K562 (cell line): Measurements from ENCODE around the gene GAS1. TPM values are rescaled to one million over a fixed set of nuclear protein-coding genes. Genes with fewer than 3 reads are reported as not detected.

Experiments
- ATAC-seq: fragments of 200-7000 bp; cut with Tn5 transposase; 3 replicates; pipeline ENCODE4 v1.9.1; 2020; ENCODE audit warnings: moderate library complexity
- BruUV-seq: library from RNA; stranded (reverse); fragments of 400-500 nt; replicated peaks from 2 replicates; lab custom pipeline; 2021; lab: Mats Ljungman, UMichigan
- CTCF ChIA-PET: fragments of 300-600 bp; formaldehyde crosslinking; extraction: SDS; loops from one replicate; lab custom pipeline; 2021; ENCODE audit warnings: low intra/inter-chr PET ratio; lab: Yijun Ruan, JAX
- POLR2A ChIA-PET: fragments of 300-600, 350-650 bp; sonication (Branson Sonifier 250); formaldehyde crosslinking; extraction: SDS; loops from one replicate; lab custom pipeline; 2021; ENCODE audit warnings: antibody characterized with exemption, inconsistent platforms; lab: Yijun Ruan, JAX
- DNase-seq, 4 experiments: peaks; one replicate each; pipeline versions ENCODE4 v3.0.0 to v3.0.0-alpha.2; 2011 to 2018; ENCODE audit warnings: low spot score in 3 of 4, mixed read lengths in 3 of 4; ENCODE audit errors: extremely low read depth in 1 of 4
- FAIRE-seq: peaks from 2 replicates; lab custom pipeline; 2011; peaks lifted over from hg19 to GRCh38; lab: Jason Lieb, UNC
- H2AFZ ChIP-seq: 2 replicates; pipeline ENCODE4 v1.6.0; 2011; ENCODE audit warnings: low read depth, low read length, control low read depth, inconsistent platforms
- H3K27ac ChIP-seq: fragments of 200-600 bp; 3 replicates; pipeline ENCODE4 v1.8.0; 2011; ENCODE audit warnings: low read depth, mild to moderate bottlenecking, control low read depth, inconsistent platforms, low read length, moderate library complexity, mixed read lengths; ENCODE audit errors: extremely low read depth
- H3K27me3 ChIP-seq, 2 experiments: fragments of 300-600 bp in 1 of 2; 2 replicates in 1 of 2; 3 replicates in 1 of 2; pipeline versions ENCODE4 v1.6.0 to v1.8.0; 2011; ENCODE audit warnings: inconsistent platforms in 2 of 2, low read length in 2 of 2, mild to moderate bottlenecking in 1 of 2, mixed read lengths in 1 of 2, moderate library complexity in 1 of 2; ENCODE audit not compliant: control insufficient read depth in 2 of 2, insufficient read depth in 2 of 2
- H3K36me3 ChIP-seq: fragments of 300-600 bp; 3 replicates; pipeline ENCODE4 v1.8.0; 2011; ENCODE audit warnings: mild to moderate bottlenecking, low read length, inconsistent platforms; ENCODE audit not compliant: control insufficient read depth, insufficient read depth
- H3K4me1 ChIP-seq, 2 experiments: fragments of 200-600 bp in 1 of 2; replicated peaks in 1 of 2; 2 replicates in 1 of 2; 3 replicates in 1 of 2; pipeline versions ENCODE4 v1.5.1 to v1.8.0; 2011; ENCODE audit warnings: inconsistent platforms in 2 of 2, low read length in 2 of 2, mild to moderate bottlenecking in 1 of 2, mixed read lengths in 1 of 2, moderate library complexity in 1 of 2; ENCODE audit not compliant: control insufficient read depth in 2 of 2, insufficient read depth in 2 of 2
- H3K4me2 ChIP-seq: 2 replicates; pipeline ENCODE4 v1.6.1; 2011; ENCODE audit warnings: low read length, control low read depth, inconsistent platforms, mixed read lengths; ENCODE audit not compliant: insufficient read depth
- H3K4me3 ChIP-seq: fragments of 200-600 bp; sonication (generic), shearing (Covaris generic); 2 replicates; pipeline ENCODE4 v1.5.1; 2016; ENCODE audit warnings: control low read depth, inconsistent platforms
- H3K79me2 ChIP-seq: fragments of 200-600 bp; 3 replicates; pipeline ENCODE4 v1.8.0; 2011; ENCODE audit warnings: low read length, inconsistent platforms; ENCODE audit not compliant: control insufficient read depth, insufficient read depth
- H3K9ac ChIP-seq, 2 experiments: 2 replicates each; pipeline versions ENCODE4 v1.6.0 to v1.6.1; 2011; ENCODE audit warnings: low read depth in 2 of 2, low read length in 2 of 2, control low read depth in 1 of 2, inconsistent platforms in 1 of 2, mild to moderate bottlenecking in 1 of 2, mixed read lengths in 1 of 2; ENCODE audit not compliant: insufficient read depth in 1 of 2
- H3K9me1 ChIP-seq: one replicate; pipeline ENCODE4 v1.6.0; 2011; ENCODE audit warnings: inconsistent platforms, mild to moderate bottlenecking, low read length, moderate library complexity; ENCODE audit not compliant: control insufficient read depth, insufficient read depth
- H3K9me3 ChIP-seq: replicated peaks from 2 replicates; pipeline ENCODE4 v1.5.1; 2011; ENCODE audit warnings: low read depth, low read length, inconsistent platforms; ENCODE audit not compliant: control insufficient read depth, insufficient read depth
- H4K20me1 ChIP-seq: replicated peaks from 2 replicates; pipeline ENCODE4 v1.6.1; 2011; ENCODE audit warnings: low read length, inconsistent platforms, mixed read lengths; ENCODE audit not compliant: control insufficient read depth, insufficient read depth
- MCM2 ChIP-seq: fragments of 450-650 bp; IDR thresholded peaks from 2 replicates; pipeline ENCODE4 v1.6.1; 2017; ENCODE audit warnings: low read depth, mild to moderate bottlenecking
- PCBP1 ChIP-seq: fragments of 200-400 bp; formaldehyde crosslinking; IDR thresholded peaks from 2 replicates; pipeline ENCODE4 v1.6.1; 2018; ENCODE audit warnings: mild to moderate bottlenecking, low read depth, low read length; ENCODE audit not compliant: poor library complexity, severe bottlenecking
- PCBP2 ChIP-seq: fragments of 200-400 bp; formaldehyde crosslinking; IDR thresholded peaks from 2 replicates; pipeline ENCODE4 v1.6.1; 2018; ENCODE audit warnings: low read length, low read depth, mild to moderate bottlenecking, moderate library complexity; ENCODE audit not compliant: poor library complexity, severe bottlenecking
- SPI1 ChIP-seq: IDR thresholded peaks from 2 replicates; pipeline ENCODE4 v1.6.1; 2011; ENCODE audit warnings: low read depth, low read length, control low read depth, borderline replicate concordance
- WGBS: fragments of 100-300 bp; shearing (Covaris generic); methylation state at CpG from one replicate; pipeline ENCODE4 v1.1.6; 2016; ENCODE audit warnings: low coverage, mixed read lengths; ENCODE audit not compliant: insufficient coverage; ENCODE audit errors: missing lambda C conversion rate; 5-methylcytosine and 5-hydroxymethylcytosine counted together
- in situ Hi-C: fragments of 300-500 bp; cut with MboI; formaldehyde crosslinking; loops from 4 replicates; pipeline ENCODE4 v1.15.0; 2018; ENCODE audit warnings: inconsistent platforms, mixed read lengths
- intact Hi-C: fragments of 100-400 bp; cut with micrococcal nuclease; formaldehyde crosslinking; loops from 2 replicates; pipeline ENCODE4 v1.14.2; 2022
- polyA plus RNA-seq, 8 experiments: library from polyadenylated mRNA; depleted of rRNA in 4 of 8; stranded (reverse) in 5 of 8; unstranded in 3 of 8; fragments of >200 nt; fragmentation: Nextera tagmentation in 2 of 8; fragmentation: Illumina TruSeq in 1 of 8; extraction: Ambion mirVana in 2 of 8; extraction: Trizol in 1 of 8; gene quantifications; 2 replicates each; pipeline versions ENCODE4 v1.2.1 to v1.2.3, GENCODE V29; 2011 to 2014; ENCODE audit warnings: inconsistent platforms in 1 of 8, missing spikeins in 1 of 8
- total RNA-seq, 7 experiments: library from RNA; depleted of rRNA in 6 of 7; stranded (reverse); fragments of >200 nt in 6 of 7; fragmentation: Illumina TruSeq in 2 of 7; extraction: Trizol in 2 of 7; gene quantifications; 2 replicates each; pipeline versions ENCODE4 v1.2.1 to v1.2.3, GENCODE V29; 2011 to 2021; ENCODE audit warnings: low replicate concordance in 1 of 7
- TF ChIP-seq, protein P1 (sequence below), 3 experiments: fragments of 200-800 bp in 1 of 3; fragments of 250-450 bp in 1 of 3; fragments of 450-650 bp in 1 of 3; sonication (Bioruptor Pico) in 1 of 3; sonication (Bioruptor generic) in 1 of 3; formaldehyde crosslinking in 1 of 3; IDR thresholded peaks; 2 replicates each; pipeline versions ENCODE4 v1.6.1 to v1.8.0; 2016 to 2022; ENCODE audit warnings: mild to moderate bottlenecking in 2 of 3, missing genetic modification characterization in 2 of 3, missing compliant biosample characterization in 1 of 3, moderate library complexity in 1 of 3
- TF ChIP-seq, protein P2 (sequence below): sonication (generic); formaldehyde crosslinking; IDR thresholded peaks from 2 replicates; pipeline ENCODE4 v1.8.0; 2023; ENCODE audit warnings: mild to moderate bottlenecking, missing genetic modification reagents

GAS1 gene
- total and polyA plus RNA-seq, 9 of the 15 experiments (the other 6 are each of a cell fraction or from before 2014, with no cell fraction given): 0.07 to 0.09 TPM; not detected in 7

DNA sequence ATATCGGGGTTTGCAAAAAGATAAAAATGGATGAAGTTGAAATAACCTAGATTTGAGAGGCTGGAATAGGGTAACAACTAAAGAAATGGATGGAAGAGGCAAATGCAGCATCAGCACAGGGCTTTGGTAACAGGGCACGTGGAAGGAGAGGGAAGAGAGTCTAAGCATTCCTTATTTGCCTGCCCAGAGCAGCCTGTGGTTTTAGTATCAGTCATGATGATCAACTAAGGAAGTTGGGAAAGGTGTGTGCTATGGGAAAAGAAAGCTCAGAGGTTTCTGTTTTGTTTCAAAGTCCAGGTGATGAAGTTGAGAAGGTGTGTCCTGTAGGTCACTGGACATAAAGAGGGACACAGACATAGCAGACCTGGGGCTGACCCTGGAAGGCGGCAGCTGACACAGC is 28.8 kb downstream of the GAS1 start (continued):
- TF ChIP-seq, protein P1, sequence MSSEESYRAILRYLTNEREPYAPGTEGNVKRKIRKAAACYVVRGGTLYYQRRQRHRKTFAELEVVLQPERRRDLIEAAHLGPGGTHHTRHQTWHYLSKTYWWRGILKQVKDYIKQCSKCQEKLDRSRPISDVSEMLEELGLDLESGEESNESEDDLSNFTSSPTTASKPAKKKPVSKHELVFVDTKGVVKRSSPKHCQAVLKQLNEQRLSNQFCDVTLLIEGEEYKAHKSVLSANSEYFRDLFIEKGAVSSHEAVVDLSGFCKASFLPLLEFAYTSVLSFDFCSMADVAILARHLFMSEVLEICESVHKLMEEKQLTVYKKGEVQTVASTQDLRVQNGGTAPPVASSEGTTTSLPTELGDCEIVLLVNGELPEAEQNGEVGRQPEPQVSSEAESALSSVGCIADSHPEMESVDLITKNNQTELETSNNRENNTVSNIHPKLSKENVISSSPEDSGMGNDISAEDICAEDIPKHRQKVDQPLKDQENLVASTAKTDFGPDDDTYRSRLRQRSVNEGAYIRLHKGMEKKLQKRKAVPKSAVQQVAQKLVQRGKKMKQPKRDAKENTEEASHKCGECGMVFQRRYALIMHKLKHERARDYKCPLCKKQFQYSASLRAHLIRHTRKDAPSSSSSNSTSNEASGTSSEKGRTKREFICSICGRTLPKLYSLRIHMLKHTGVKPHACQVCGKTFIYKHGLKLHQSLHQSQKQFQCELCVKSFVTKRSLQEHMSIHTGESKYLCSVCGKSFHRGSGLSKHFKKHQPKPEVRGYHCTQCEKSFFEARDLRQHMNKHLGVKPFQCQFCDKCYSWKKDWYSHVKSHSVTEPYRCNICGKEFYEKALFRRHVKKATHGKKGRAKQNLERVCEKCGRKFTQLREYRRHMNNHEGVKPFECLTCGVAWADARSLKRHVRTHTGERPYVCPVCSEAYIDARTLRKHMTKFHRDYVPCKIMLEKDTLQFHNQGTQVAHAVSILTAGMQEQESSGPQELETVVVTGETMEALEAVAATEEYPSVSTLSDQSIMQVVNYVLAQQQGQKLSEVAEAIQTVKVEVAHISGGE (CRISPR knock-in tag; IDR thresholded peaks at IDR 0.05): no peak
- no peak for TF ChIP-seq PCBP1
- TF ChIP-seq MCM2: no peak
- TF ChIP-seq, protein P2, sequence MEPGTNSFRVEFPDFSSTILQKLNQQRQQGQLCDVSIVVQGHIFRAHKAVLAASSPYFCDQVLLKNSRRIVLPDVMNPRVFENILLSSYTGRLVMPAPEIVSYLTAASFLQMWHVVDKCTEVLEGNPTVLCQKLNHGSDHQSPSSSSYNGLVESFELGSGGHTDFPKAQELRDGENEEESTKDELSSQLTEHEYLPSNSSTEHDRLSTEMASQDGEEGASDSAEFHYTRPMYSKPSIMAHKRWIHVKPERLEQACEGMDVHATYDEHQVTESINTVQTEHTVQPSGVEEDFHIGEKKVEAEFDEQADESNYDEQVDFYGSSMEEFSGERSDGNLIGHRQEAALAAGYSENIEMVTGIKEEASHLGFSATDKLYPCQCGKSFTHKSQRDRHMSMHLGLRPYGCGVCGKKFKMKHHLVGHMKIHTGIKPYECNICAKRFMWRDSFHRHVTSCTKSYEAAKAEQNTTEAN (CRISPR knock-in tag): no peak

DNA sequence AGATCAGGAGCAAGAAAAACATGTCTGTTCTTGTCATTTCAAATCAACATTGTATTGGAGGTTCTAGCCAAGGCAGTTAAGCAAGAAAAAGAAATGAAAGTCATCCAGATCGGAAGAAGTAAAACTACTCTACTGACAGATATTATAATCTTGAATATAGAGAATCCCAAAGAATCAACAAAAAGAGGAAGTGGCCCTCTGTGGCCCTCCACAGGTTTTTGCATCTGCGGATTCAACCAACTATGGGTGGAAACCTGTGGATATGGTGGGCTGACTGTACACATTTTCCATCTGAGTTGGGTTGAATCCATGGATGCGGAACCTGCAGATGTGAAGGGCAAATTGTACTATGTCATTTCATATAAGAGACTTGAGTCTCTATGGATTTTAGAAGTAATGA is 35.1 kb downstream of the GAS1 start:
- Histone ChIP-seq H3K4me2 (no peak overlapping the region), H3K9me3 (no peaks in the 10 kb centered on the region), H3K4me3 (no peak overlapping the region), H2AFZ (no peak overlapping the region), H3K27ac (no peak overlapping the region), H3K9ac (no peak overlapping the region), H3K36me3 (no peaks in the 10 kb centered on the region), H3K27me3 (no peaks in the 10 kb centered on the region), H4K20me1 (no peaks in the 10 kb centered on the region), H3K79me2 (no peaks in the 10 kb centered on the region), H3K9me1 (no peaks in the 10 kb centered on the region), H3K4me1 (no peaks in the 10 kb centered on the region)
- no peak for FAIRE-seq
- no TSS peak for BruUV-seq
- ChIA-PET POLR2A (no interaction called here), CTCF (no interaction called here)
- 4% methylated on average over 3 of the region's 3 CpGs for WGBS
- no peak for ATAC-seq
- intact Hi-C loops: no loop called here
- in situ Hi-C loops: no loop called here
- no peak for DNase-seq
- TF ChIP-seq SPI1 (peak; percentile 93), PCBP2 (no peak)
